Kidney (tissue), 14 donors: ENCODE measurements around the gene TMPRSS3. TPM values are rescaled to one million over a fixed set of nuclear protein-coding genes. Genes with fewer than 3 reads are reported as not detected.

ENCODE experiments used
- DNase-seq, 5 donors: peaks; one replicate each; pipeline ENCODE4 v3.0.0-alpha.2; 2013 to 2020
- FAIRE-seq: peaks from 2 replicates; lab custom pipeline; 2012; peaks lifted over from hg19 to GRCh38; lab: Jason Lieb, UNC
- H3K27ac ChIP-seq, 2 donors: one replicate each; pipeline ENCODE4 v1.7.0; 2013; ENCODE audit warnings: low read depth in 2 of 2, low read length in 2 of 2, inconsistent platforms in 1 of 2
- H3K27me3 ChIP-seq: one replicate; pipeline ENCODE4 v1.7.1; 2013; ENCODE audit warnings: low read length, inconsistent platforms; ENCODE audit not compliant: control insufficient read depth, insufficient read depth
- H3K36me3 ChIP-seq, 3 donors: one replicate each; pipeline versions ENCODE4 v1.7.0 to v1.7.1; 2013; ENCODE audit warnings: low read length in 3 of 3, control low read depth in 1 of 3, inconsistent platforms in 1 of 3; ENCODE audit not compliant: insufficient read depth in 3 of 3, control insufficient read depth in 2 of 3
- H3K4me1 ChIP-seq, 3 donors: one replicate each; pipeline versions ENCODE4 v1.7.0 to v1.7.1; 2013; ENCODE audit warnings: low read length in 3 of 3, inconsistent platforms in 1 of 3, low read depth in 1 of 3; ENCODE audit not compliant: control insufficient read depth in 2 of 3, insufficient read depth in 2 of 3
- H3K4me3 ChIP-seq, 3 donors: one replicate each; pipeline versions ENCODE4 v1.7.0 to v1.8.1; 2013; ENCODE audit warnings: low read length in 3 of 3, control low read depth in 1 of 3, inconsistent platforms in 1 of 3
- H3K9ac ChIP-seq, 3 donors: one replicate each; pipeline versions ENCODE4 v1.7.0 to v1.7.1; 2013; ENCODE audit warnings: low read length in 3 of 3, control low read depth in 1 of 3, inconsistent platforms in 1 of 3
- H3K9me3 ChIP-seq, 3 donors: one replicate each; pipeline versions ENCODE4 v1.7.0 to v1.7.1; 2013; ENCODE audit warnings: low read length in 3 of 3, control low read depth in 1 of 3, inconsistent platforms in 1 of 3; ENCODE audit not compliant: control insufficient read depth in 2 of 3, insufficient read depth in 1 of 3
- intact Hi-C: fragments of 100-400 bp; cut with DNase I; formaldehyde crosslinking; loops from one replicate; pipeline ENCODE4 v1.11.1; 2022
- polyA plus RNA-seq: library from polyadenylated mRNA; stranded (reverse); fragments of 350-450 nt; fragmentation: Illumina TruSeq; extraction: RNeasy Lipid Tissue Mini Kit (QIAGEN cat#74804); gene quantifications from one replicate; pipeline ENCODE4 v1.2.3, GENCODE V29; 2014; ENCODE audit warnings: low read depth, low replicate concordance; ENCODE audit not compliant: insufficient read depth
- total RNA-seq: library from RNA; stranded (reverse); fragmentation: NEBNext Ultra II Directional; extraction: Animal tissue kit (Norgen Biotek cat#: 25700); gene quantifications from one replicate; pipeline ENCODE4 v1.2.1, GENCODE V29; 2021
- TF ChIP-seq, protein P1 (sequence below): IDR thresholded peaks from 3 replicates; pipeline ENCODE4 v1.5.1; 2012; ENCODE audit warnings: mild to moderate bottlenecking, moderate library complexity, borderline replicate concordance; ENCODE audit not compliant: insufficient read depth; ENCODE audit errors: extremely low read depth
- donor health status: control.
- donor health status: control.
- donor health status: control.
- donor health status: control.
- donor health status: control.
- donor health status: DM: yes; HTN: yes; CAD: no.
- donor health status: Normal renal cell carcinoma (clear cell type).

TMPRSS3 gene
- total and polyA plus RNA-seq, 2 donors from 2014 or later, result 3.0 to 15.4 TPM

- H3K9me3 ChIP-seq, result peaks cover 0 to 12% (median 5%) of the 10 kb centered on the region in 3 donors
- intact Hi-C loops, result no loop called here
- DNase-seq (peak in 1 of 5 donors; percentile 35), FAIRE-seq (no peak)
- no peaks in the 10 kb centered on the region for H3K36me3 ChIP-seq
- H3K27me3 ChIP-seq, result no peaks in the 10 kb centered on the region
- H3K9ac ChIP-seq, result no peak overlapping the region
- TF ChIP-seq, protein P1, sequence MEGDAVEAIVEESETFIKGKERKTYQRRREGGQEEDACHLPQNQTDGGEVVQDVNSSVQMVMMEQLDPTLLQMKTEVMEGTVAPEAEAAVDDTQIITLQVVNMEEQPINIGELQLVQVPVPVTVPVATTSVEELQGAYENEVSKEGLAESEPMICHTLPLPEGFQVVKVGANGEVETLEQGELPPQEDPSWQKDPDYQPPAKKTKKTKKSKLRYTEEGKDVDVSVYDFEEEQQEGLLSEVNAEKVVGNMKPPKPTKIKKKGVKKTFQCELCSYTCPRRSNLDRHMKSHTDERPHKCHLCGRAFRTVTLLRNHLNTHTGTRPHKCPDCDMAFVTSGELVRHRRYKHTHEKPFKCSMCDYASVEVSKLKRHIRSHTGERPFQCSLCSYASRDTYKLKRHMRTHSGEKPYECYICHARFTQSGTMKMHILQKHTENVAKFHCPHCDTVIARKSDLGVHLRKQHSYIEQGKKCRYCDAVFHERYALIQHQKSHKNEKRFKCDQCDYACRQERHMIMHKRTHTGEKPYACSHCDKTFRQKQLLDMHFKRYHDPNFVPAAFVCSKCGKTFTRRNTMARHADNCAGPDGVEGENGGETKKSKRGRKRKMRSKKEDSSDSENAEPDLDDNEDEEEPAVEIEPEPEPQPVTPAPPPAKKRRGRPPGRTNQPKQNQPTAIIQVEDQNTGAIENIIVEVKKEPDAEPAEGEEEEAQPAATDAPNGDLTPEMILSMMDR, result no peak
- no peak overlapping the region for H3K4me3 ChIP-seq
- H3K4me1 ChIP-seq, result no peaks in the 10 kb centered on the region
- H3K27ac ChIP-seq, result no peak overlapping the region
These were observed 35.3 kb upstream of the TMPRSS3 start for GRCh38 chr21:42431196-42431595.

- Histone ChIP-seq H3K4me1 (no peaks in the 10 kb centered on the region), H3K9ac (no peak overlapping the region), H3K27me3 (no peaks in the 10 kb centered on the region), H3K9me3 (peaks cover 0 to 12% (median 5%) of the 10 kb centered on the region in 3 donors), H3K27ac (no peak overlapping the region), H3K36me3 (no peaks in the 10 kb centered on the region), H3K4me3 (no peak overlapping the region)
- TF ChIP-seq, protein P1, result no peak
- peak in 1 of 5 donors; percentile 31 for DNase-seq
- intact Hi-C loops, result no loop called here
- FAIRE-seq, result no peak
These were observed 34.7 kb upstream of the TMPRSS3 start for GRCh38 chr21:42430521-42430920.

GRCh38 chr21:42429856-42430255 is 34.0 kb upstream of the TMPRSS3 start:
- Histone ChIP-seq H3K9ac (no peak overlapping the region), H3K36me3 (no peaks in the 10 kb centered on the region), H3K4me1 (no peaks in the 10 kb centered on the region), H3K27ac (no peak overlapping the region), H3K9me3 (peaks cover 0 to 12% (median 5%) of the 10 kb centered on the region in 3 donors), H3K27me3 (no peaks in the 10 kb centered on the region), H3K4me3 (no peak overlapping the region)
- FAIRE-seq (no peak), DNase-seq (peak in 4 of 5 donors; percentile 40 to 61 (median 60))
- intact Hi-C loops, result no loop called here
- TF ChIP-seq, protein P1, result no peak

DNA sequence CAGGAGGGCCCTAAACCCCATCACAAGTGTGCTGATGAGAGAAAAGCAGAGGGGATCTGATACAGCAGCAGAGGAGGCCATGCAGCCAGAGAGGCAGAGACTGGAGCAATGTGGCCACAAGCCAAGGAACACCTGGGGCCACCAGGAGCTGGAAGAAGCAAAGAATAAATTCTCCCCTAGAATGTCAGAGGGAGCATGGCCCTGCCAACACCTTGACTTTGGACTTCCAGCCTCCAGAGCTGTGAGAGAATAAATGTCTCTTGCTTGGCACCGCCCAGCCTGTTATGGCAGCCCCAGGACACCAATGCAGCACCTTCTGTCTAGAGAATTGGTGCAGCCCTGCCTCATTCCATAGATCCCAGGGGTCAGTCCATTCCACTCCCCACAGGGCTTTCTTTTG is 33.2 kb upstream of the TMPRSS3 start:
- DNase-seq (peak in 1 of 5 donors; percentile 13), FAIRE-seq (no peak)
- H3K27me3 ChIP-seq, result no peaks in the 10 kb centered on the region

More for the DNA sequence above, 33.2 kb upstream of the TMPRSS3 start:
- Histone ChIP-seq H3K4me3 (no peak overlapping the region), H3K4me1 (no peaks in the 10 kb centered on the region), H3K9ac (no peak overlapping the region), H3K27ac (no peak overlapping the region), H3K36me3 (no peaks in the 10 kb centered on the region), H3K9me3 (peaks cover 0 to 12% (median 5%) of the 10 kb centered on the region in 3 donors)
- intact Hi-C loops, result no loop called here
- TF ChIP-seq, protein P1, result no peak
